Inflammatory macrophage treated with lipopolysaccharide for 1 hour (primary cell): ENCODE measurements around the gene SLC22A5.
A peak's percentile ranks its signal among the peaks of the same experiment; 100 is the strongest.

ENCODE experiments used
- DNase-seq, 2 donors: peaks; one replicate each; pipeline ENCODE4 v3.0.0-alpha.2; 2020 to 2022

Gene SLC22A5

DNA sequence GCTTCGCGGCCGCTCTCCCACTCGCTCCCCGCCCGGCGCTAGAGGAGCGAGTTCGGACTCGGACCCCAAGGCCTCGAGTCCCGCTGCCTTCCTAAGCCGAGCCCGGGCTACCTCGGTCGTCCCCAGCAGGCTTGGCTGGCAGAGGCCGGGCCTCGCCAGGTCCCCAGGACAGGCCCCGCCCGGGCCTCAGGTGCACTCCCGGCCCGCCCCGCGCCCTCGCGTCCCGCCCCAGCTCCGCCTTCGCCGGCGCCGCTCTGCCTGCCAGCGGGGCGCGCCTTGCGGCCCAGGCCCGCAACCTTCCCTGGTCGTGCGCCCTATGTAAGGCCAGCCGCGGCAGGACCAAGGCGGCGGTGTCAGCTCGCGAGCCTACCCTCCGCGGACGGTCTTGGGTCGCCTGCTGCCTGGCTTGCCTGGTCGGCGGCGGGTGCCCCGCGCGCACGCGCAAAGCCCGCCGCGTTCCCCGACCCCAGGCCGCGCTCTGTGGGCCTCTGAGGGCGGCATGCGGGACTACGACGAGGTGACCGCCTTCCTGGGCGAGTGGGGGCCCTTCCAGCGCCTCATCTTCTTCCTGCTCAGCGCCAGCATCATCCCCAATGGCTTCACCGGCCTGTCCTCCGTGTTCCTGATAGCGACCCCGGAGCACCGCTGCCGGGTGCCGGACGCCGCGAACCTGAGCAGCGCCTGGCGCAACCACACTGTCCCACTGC is at the start of gene SLC22A5:
SLC22A5 (plus strand) TSS at position 237 of the 707 bp plus-strand sequence; CDS start at position 500, 263 bp downstream.
- DNase-seq: peak; percentile 32 to 40

DNA sequence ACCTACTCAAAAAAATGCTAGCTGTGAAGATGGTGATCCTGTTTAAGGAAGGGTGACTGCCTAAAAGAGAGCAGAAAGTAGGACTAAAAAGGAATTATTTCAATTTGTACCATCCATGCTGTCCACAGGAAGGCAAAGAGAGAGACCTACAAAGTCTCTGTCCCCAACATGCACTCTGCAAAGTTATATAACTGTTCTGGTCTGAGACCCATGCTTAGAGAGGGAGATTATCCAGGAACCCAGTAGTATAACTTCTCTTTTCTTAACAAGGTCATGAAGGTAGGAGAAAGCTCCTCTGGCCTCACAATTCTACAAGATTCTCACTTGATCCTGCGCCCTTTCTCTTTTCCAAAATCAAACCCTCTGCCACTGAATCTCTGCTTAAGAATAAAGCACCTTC is 49.5 kb upstream of the SLC22A5 start:
- DNase-seq: no peak

DNA sequence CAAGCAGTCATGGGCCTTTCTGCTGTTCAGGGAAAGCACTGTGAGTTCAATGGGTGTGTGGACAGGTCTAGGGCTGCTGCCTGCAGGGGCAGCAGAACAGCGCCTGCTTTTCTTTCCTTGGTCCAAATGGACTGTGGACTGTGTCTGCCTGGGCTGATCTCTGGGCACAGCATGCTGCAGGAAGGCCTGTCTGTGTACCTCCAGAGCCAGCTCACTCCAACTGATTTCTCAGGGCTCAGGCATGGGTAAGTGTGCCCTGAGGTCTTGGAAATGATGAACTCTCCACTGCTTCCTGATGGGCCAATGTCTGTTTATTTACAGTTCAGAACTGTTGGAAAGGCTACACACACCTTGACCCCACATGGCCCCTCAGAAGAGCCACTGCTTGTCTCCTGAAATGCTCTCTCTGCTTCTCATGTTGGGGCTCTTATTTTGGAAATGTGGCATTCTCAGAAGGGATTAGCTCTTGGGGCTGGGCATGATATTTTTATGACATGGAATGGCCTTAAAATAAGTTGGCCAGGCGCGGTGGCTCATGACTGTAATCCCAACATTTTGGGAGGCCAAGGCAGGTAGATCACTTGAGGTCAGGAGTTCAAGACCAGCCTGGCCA is 48.3 kb upstream of the SLC22A5 start:
- DNase-seq: no peak

DNA sequence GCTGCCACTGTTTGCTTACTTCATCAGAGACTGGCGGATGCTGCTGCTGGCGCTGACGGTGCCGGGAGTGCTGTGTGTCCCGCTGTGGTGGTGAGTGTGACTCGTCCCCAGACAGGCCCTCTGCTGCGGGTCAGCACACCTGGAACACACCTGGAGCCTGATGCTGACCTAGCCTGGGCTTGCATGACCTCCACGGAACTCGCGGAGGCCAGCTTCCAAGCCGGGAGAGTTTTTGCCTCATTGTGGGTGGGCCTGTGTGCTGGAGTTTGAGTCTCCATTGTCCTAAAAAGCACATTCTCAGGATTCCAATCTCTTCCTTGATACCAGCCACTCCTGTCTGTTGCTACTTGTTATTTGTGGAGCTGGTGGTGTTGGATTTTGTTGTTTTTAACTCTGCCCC is 47.2 kb upstream of the SLC22A5 start:
- no peak for DNase-seq

DNA sequence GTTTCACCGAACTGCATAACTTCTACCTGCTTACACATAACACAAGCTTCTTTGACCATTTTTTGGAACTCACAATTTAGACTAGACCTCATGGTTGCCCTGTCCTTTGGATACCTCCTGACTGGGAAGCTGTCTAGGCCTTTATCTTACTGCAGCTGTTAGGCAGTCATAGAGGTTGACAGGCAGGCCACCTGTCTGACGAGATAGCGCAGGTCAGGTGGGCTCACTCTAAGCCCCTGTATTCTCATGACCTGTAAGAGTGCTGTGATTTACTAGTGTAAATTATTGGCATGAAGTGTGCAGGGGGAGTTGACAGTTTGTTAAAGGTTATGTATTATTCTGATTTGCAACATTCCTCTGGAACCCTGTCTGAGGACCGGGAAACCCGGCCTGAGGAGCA is 46.3 kb upstream of the SLC22A5 start:
- DNase-seq: no peak

DNA sequence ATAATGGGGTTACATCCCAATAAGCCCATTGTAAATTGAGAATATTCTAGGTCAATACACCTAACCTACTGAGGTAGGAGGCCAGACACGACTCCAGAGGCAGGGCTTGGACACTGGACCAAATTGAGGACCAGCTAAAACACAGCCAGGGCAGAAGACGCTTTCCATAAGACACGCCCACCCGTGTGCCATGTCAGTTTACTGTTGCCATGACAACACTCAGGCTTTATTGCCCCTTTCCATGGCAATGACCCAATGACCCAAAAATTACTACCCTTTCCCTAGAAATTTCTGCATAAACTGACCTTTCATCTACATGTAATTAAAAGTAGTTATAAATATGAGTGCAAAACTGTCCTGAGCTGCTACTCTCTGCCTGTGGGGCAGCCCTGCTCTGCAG is 43.8 kb upstream of the SLC22A5 start:
- DNase-seq: no peak

DNA sequence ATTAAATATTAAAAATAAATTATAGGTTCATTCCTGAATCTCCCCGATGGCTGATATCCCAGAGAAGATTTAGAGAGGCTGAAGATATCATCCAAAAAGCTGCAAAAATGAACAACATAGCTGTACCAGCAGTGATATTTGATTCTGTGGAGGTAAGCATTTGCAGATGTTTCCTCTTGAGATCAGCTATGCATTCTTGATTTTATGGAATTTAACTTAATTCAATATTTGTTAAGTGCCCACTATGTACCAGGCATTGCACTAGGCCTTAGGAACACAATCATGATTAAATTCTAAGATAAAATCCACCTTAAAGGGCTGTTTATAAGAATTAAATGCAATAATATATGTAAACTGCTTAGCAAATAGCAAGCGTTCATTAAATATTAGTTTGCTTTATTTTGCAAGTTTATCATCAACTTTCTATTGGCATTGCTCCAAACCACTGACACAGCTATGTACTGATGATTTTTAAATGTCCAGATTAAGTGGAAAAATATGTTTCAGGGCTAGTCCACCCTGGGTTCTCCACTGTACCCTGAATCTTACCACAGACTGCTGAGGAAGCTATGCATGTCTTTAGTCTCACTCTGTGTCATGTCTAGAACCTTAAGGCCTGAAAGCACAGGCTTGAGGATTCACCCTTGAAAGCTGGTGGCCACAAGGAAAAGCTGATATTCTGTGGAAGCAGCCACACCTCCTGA is 42.1 kb upstream of the SLC22A5 start:
- no peak for DNase-seq

DNA sequence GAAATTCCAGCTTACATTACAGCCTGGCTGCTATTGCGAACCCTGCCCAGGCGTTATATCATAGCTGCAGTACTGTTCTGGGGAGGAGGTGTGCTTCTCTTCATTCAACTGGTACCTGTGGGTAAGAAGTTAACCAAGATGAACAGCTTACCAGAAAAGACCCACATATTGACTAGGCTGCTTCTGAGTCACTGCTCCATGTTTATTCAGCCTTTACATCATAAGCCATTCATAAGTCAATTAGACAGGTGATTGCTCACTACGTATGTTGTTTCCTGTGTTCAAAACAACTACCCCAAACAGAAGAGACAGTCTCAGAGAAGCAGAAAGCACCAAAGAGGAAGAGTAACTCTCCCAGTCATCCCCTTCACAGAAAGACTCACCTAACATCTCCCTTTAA is 34.7 kb upstream of the SLC22A5 start:
- no peak for DNase-seq

DNA sequence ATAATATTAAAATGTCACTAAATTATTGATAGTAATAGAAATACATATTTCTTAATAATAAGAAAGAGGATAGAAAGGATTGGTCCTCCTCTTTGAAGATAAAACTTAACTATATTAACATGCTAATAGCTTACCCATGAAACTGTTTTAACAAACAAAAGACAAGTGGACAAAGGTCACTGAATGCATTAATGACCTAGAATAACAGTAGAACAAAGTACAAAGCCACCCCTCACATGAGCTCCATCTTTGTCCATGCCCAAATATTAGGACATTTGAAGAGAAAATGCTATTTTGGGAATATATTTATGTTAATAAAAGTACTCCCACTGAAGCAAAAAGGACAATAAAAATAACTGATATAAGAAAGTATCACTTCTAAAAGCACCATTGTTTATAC is 34.1 kb upstream of the SLC22A5 start:
- DNase-seq: no peak

DNA sequence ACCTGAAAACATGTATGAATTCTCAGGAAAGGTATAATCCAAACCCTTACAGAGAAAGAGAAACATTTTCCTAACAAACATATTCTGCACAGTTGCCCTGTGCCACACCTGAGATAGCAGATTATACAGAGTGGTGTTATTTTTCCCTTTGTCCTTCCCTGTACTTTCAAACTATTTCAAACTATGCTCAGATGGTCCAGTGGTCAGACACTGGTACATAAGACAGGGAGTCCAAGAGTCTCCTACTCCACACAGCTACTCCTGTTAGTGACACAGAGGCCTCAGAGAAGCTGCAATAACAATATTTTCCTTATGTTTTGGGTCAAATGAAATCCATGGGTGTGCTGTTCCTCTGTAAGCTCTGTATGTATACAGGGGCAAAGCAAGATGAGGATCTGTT is 30.0 kb upstream of the SLC22A5 start:
- DNase-seq: no peak

DNA sequence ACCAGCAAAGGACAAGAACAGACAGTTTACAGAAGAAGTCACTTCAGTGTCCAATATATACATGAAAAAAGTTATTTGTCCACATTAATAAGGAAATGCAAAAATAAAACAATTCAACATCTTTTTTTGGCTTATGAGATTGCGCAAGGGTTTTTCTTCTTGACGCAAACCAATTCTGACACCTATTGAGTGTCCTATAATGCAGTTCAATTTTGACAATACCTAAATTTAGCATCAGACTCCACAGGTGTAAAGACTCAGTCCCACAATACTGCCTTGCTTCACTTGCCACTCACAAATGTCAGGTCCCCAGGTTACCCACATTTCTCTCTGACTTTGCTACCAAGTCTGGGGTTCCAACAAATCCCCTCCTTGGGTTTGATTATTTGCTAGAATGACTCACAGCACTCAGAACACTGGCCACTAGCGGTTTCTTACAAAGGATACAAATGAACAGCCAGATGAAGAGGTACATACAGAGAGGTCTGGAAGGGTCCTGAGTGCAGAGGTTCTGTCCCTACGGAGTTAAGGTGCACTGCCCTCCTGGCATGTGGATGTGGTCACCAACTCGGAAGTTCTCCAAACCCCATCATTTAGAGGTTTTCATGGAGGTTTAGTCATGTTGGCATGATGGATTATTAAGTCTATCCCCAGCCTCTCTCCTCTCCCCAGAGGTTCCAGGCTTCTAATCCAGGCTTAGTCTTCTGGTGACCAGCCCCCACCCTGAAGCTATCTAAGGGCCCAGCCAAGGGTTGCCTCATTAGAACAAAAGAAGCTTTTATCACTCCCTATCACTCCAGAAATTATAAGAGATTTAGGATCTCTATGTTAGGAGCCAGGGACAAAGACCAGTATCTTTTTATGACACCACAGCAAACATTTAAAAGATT is 27.0 kb upstream of the SLC22A5 start:
- no peak for DNase-seq

DNA sequence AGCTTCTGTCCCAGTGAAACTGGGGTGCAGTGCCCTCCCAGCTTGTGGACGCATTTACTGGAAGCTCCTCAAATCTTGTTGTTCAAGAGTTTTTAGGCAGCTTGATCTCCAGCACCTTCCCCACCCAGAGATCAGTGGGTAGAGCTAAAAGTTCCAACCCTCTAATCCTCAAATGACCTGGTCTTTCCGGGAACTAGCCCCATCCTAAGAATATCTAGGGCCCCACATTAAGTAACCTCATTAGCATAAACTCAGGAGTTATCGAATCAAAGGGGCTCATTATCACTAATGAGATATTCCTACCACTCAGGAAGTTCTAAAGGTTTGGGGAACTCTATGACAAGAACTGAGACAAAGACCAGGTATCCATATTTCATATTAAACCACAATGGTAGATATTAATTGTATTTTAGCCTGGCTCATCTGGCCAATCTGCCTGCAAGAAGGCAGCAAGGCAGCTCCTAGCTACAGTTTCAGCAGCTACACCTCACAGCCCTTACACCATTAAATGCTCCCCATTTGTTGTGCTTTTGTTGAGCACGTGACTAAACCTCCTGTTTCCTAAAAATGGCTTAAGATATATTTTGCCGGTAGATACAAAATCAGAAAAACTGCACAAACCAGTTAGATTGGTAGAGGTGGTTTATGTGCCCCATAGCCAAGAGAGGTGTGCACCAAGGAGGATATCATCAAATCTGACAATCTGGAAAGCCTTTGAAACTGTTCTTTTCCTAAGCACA is 24.6 kb upstream of the SLC22A5 start:
- DNase-seq: no peak

DNA sequence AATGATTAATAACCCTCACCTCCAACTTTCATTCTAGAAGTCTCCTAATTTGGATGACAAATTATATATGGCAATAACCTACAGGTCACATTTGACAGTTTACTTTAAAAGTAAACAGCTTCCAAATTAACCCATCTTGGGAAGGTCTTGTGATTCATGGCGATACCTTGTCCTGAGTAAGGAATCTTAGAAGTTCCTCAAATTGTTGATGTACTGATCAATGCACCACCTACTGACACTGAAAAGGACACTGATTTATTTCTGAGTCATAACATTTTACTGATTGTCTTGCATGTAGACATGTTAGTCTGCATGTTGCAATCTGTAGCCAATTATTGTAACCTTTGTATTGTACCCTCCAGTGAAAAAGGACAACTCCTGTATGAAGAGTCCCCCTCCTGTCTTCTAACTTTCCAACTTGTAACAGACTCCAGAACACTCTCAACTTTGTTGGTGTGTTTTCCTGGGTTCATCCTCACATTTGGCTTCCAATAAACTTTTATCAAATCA is 16.0 kb upstream of the SLC22A5 start:
- no peak for DNase-seq

DNA sequence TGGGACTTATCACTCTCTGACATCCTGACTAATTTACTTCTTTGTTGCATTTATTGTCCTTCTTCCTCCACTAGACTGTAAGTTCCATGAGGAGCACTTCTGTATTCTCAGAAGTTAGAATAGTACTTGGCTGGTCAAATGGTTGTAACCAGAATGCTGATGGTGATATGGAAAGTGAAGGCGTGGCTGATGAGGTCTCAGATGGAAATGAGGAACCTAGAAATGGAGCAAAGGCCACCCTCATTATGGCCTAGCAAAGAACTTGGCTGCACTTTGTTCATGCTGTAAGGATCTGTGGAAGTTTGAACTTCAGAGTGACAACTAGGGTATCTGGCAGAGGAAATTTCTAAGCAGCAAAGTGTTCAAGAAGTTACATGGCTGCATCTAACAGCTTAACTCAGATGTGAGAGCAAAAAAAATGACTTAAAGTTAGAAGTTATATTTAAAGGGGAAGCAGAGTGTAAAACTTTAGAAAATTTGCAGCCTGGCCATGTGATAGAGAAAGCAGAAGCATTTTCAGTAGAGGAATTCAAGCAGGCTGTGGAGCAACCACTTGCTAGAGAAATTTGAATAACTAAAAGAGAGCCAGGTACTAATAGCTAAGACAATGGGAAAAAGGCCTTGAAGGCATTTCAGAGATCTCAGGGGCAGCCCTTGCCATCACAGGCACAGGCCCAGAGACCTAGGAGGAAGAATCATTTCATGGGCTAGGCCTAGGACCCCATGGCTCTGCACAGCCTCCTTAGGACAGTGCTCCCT is 14.9 kb upstream of the SLC22A5 start:
- peak; percentile 71 to 80 for DNase-seq

DNA sequence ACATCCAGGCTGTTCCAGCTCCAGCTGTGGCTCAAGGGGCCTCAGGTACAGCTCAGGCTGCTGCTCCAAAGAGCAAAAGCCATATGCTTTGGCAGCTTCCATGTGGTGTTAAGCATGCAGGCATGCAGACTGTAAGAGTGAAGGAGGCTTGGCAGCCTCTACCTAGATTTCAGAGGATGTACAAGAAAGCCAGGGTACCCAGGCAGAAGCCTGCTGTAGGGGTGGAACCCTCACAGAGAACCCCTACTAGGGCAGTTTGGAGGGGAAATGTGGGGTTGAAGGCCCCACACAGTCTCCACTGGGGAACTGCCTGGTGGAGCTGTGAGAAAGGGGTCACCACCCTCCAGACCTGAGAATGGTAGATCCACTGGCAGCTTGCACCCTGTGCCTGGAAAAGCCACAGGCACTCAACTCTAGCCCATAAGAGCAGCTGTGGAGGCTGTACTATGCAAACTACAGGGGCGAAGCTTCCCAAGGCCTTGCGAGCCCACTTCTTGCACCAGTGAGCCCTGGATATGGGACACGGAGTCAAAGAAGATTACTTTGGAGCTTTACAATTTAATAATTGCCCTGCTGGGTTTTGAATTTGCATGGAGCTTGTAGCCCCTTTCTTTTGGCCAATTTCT is 14.3 kb upstream of the SLC22A5 start:
- DNase-seq: no peak

DNA sequence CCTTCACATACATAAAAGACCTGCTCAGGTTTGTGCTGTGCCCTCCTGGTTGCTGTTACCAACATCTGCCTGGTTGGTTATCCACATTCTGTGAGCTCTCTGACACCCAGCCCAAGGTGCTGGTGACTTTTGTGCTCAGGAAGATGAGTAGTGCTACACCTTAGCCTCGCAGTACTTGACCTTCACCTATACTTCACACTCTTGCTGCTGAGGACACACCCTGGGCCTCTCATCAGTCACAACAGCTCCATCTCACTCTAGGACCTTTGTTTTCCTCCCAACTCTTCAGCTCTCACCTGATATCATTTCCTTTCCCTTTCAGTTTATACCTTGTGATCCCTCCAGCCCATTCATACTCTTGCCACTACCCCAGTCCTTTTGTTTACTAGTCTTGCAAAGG is 10.7 kb upstream of the SLC22A5 start:
- no peak for DNase-seq

DNA sequence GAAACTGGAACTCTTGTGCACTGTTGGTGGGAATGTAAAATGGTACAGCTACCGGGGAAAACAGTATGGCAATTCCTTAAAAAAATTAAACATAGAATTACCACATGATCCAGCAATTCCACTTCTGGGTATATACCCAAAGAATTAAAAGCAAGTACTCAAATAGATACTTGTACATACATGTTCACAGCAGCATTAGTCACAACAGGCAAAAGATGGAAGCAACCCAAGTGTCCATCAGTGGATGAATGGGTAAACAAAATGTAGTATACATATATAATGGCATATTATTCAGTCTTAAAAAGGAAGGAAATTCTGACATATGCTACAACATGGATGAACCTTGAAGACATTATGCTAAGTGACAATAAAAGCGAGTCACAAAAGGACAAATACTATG is 7.4 kb upstream of the SLC22A5 start:
- DNase-seq: no peak

DNA sequence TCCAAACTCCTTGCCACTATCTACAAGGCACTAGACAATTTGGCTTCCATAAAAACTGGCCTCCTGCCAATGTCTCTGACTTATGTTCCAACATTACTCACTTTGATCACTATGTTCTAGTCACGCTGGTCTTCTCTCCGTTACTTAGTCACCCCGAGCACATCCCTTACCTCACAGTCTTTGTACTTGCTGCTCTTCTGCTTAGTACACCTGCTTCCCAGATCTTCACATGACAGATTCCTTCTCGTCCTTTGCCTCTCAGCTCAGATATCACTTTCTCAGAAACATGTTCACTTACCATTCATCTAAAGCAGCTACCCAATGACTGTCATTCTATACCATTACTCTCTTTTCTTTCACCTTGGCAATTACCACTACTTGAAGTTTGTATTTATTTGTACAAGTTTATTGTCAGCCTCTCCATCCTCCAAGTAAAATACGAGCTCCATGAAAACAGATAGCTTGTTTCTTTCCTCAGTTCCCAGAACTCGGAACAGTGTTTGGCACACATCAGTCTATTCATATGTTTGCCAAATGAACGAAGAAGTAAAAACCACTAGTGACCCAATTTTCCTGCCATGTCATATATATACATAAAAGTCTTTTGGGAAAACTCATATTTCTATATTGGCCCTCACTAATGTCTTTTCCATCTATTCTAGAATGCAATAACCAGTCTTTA is 5.9 kb upstream of the SLC22A5 start:
- no peak for DNase-seq

DNA sequence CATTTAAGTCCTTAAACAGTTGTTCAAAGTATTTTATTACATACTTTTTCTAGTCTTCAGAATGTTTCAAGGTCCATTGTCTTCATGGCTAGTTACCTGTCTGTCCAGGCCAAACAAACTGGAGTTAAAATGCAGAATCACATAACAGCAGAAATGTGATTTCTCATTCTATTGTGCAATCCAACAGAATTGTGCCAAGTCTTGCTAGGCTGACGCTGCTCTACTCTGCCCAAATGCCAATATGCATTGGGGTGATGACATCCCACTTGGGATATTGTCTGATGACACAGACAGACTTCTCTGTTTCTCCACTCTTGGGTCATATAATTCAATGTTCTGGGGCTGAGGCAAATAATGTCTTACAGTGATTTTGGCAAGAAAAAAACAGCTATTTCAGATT is 5.2 kb upstream of the SLC22A5 start:
- DNase-seq: peak; percentile 93

DNA sequence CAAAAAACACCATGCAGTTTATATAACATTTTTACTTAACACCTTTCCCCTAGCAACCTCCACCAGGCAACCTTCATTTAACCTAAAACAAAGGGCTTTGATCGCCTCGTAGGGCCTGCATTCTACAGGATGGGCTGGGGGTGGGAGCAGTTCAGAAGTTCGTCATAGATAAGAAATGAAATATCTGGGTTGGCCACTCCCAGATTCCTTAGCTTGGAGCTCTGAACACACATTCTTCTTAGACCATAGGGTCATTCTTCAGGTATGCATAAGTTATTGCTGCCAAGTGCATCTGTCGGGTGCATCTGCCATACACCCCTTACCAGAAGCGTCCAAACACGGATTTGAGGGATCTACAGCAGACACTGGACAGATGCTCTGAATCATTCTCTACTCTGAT is 4.3 kb upstream of the SLC22A5 start:
- DNase-seq: no peak
